Stimulated activated CD8-positive, alpha-beta memory T cell treated with anti-CD3 and anti-CD28 coated beads, Interleukin-4, amount 100 ng/mL, for 1 hour (primary cell): Measurements from ENCODE around the gene NPAS1.

Experiments used
- DNase-seq, 2 donors: peaks; one replicate each; pipeline ENCODE4 v3.0.0-alpha.2; 2020; ENCODE audit warnings: low read depth in 2 of 2, low spot score in 1 of 2

Gene NPAS1

GRCh38 chr19:47019431-47020041 lies at the start of gene NPAS1:
TSS of gene NPAS1 (plus strand) at chr19:47019837. CDS start at chr19:47021048, 1,211 bp downstream.
- DNase-seq = no peak

- no peak for DNase-seq
These were observed 48.8 kb upstream of the NPAS1 start for GRCh38 chr19:46970815-46971214.

GRCh38 chr19:46972311-46972710 lies 47.3 kb upstream of the NPAS1 start:
- no peak for DNase-seq

GRCh38 chr19:46974181-46974580 lies 45.5 kb upstream of the NPAS1 start:
- no peak for DNase-seq

- DNase-seq = no peak
These were observed 44.4 kb upstream of the NPAS1 start for GRCh38 chr19:46975011-46975924.

- no peak for DNase-seq
These were observed 43.5 kb upstream of the NPAS1 start for GRCh38 chr19:46975925-46976782.

GRCh38 chr19:46976845-46977320 lies 42.8 kb upstream of the NPAS1 start:
- no peak for DNase-seq

- DNase-seq = no peak
These were observed 42.1 kb upstream of the NPAS1 start for GRCh38 chr19:46977548-46977947.

- no peak for DNase-seq
These were observed 41.3 kb upstream of the NPAS1 start for GRCh38 chr19:46978171-46978869.

- no peak for DNase-seq
These were observed 40.2 kb upstream of the NPAS1 start for GRCh38 chr19:46979126-46980105.

GRCh38 chr19:46980761-46981160 lies 38.9 kb upstream of the NPAS1 start:
- no peak for DNase-seq

GRCh38 chr19:46981286-46981945 lies 38.2 kb upstream of the NPAS1 start:
- no peak for DNase-seq

- no peak for DNase-seq
These were observed 36.5 kb upstream of the NPAS1 start for GRCh38 chr19:46983097-46983496.

- DNase-seq = no peak
These were observed 35.3 kb upstream of the NPAS1 start for GRCh38 chr19:46984077-46985010.

- DNase-seq = no peak
These were observed 33.9 kb upstream of the NPAS1 start for GRCh38 chr19:46985542-46986415.

GRCh38 chr19:46988614-46989230 lies 30.9 kb upstream of the NPAS1 start:
- DNase-seq = no peak
